Gastrocnemius medialis (tissue), 4 donors: ENCODE results near the gene TMEM174.

ENCODE experiments used
- POLR2A ChIP-seq, 2 donors: fragments of 450-650 bp; IDR thresholded peaks; one replicate each; pipeline ENCODE4 v1.6.1; 2017; ENCODE audit warnings: antibody characterized with exemption in 2 of 2, mild to moderate bottlenecking in 2 of 2, moderate library complexity in 2 of 2
- TF ChIP-seq, protein P1 (sequence below), 5 experiments: fragments of 450-650 bp in 3 of 5; fragments of 200-600 bp in 2 of 5; sonication (generic) in 2 of 5; IDR thresholded peaks in 4 of 5; conservative IDR thresholded peaks in 1 of 5; 1 replicate in 4 of 5; 2 replicates in 1 of 5; pipeline ENCODE4 v1.5.1; 2016 to 2019; ENCODE audit warnings: antibody characterized with exemption in 5 of 5, mild to moderate bottlenecking in 3 of 5, moderate library complexity in 3 of 5

DNA sequence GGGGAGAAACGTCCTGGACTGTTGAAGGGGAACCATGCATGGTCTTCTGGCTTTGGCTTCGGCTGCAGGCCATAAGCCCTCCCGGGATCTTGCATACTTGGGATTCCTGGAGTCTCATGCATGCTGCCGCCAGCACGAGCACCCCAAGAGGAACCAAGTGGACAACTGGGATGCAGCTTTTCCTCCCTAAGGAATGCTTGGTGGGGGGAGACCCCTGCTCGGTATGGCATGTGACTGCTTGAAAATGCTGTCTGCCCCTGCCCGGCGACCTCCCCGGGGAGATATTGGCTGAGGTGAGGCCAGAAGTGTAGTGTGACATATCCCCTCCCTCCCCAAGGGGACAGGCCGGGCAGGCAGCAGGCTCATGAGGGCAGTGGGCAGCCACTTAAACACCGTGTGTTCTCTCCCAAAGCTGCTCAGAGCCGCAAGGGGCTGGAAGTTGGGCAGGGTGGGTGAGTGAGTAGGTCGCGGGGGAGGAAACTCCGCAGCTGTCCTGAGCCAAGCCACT lies 36.9 kb upstream of the TMEM174 start:
- TF ChIP-seq, protein P1, sequence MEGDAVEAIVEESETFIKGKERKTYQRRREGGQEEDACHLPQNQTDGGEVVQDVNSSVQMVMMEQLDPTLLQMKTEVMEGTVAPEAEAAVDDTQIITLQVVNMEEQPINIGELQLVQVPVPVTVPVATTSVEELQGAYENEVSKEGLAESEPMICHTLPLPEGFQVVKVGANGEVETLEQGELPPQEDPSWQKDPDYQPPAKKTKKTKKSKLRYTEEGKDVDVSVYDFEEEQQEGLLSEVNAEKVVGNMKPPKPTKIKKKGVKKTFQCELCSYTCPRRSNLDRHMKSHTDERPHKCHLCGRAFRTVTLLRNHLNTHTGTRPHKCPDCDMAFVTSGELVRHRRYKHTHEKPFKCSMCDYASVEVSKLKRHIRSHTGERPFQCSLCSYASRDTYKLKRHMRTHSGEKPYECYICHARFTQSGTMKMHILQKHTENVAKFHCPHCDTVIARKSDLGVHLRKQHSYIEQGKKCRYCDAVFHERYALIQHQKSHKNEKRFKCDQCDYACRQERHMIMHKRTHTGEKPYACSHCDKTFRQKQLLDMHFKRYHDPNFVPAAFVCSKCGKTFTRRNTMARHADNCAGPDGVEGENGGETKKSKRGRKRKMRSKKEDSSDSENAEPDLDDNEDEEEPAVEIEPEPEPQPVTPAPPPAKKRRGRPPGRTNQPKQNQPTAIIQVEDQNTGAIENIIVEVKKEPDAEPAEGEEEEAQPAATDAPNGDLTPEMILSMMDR (IDR thresholded peaks at IDR 0.05 in 4 of 5, conservative IDR thresholded peaks at IDR 0.05 in 1 of 5), result no peak
- TF ChIP-seq POLR2A (IDR thresholded peaks at IDR 0.05), result no peak
